Fibroblast of lung (primary cell): ENCODE data around the gene AKR1A1. TPM values are rescaled to one million over a fixed set of nuclear protein-coding genes. Genes with fewer than 3 reads are reported as not detected.

Experiments
- DNase-seq, 2 donors: peaks; one replicate each; pipeline versions ENCODE4 v3.0.0 to v3.0.0-alpha.2; 2010; ENCODE audit warnings: low read depth in 2 of 2
- H2AFZ ChIP-seq: 2 replicates; pipeline ENCODE4 v1.5.1; 2012; ENCODE audit warnings: low read length, control low read depth, inconsistent platforms
- H3K27ac ChIP-seq: 2 replicates; pipeline ENCODE4 v1.5.1; 2011; ENCODE audit warnings: low read length, control low read depth; ENCODE audit not compliant: insufficient read depth
- H3K27me3 ChIP-seq: 2 replicates; pipeline ENCODE4 v1.5.1; 2011; ENCODE audit warnings: mild to moderate bottlenecking, low read length; ENCODE audit not compliant: control insufficient read depth, insufficient read depth
- H3K36me3 ChIP-seq: 2 replicates; pipeline ENCODE4 v1.5.1; 2011; ENCODE audit warnings: low read length; ENCODE audit not compliant: control insufficient read depth, insufficient read depth
- H3K4me1 ChIP-seq: 2 replicates; pipeline ENCODE4 v1.5.1; 2011; ENCODE audit warnings: low read length; ENCODE audit not compliant: control insufficient read depth, insufficient read depth; ENCODE audit errors: extremely low read depth
- H3K4me2 ChIP-seq: 2 replicates; pipeline ENCODE4 v1.5.1; 2011; ENCODE audit warnings: low read length, control low read depth; ENCODE audit not compliant: insufficient read depth; ENCODE audit errors: extremely low read depth
- H3K4me3 ChIP-seq, 4 experiments: fragments of 200-600 bp in 1 of 4; sonication (generic) in 1 of 4; replicated peaks in 1 of 4; 2 replicates each; pipeline ENCODE4 v1.5.1; 2011 to 2016; ENCODE audit warnings: low read length in 4 of 4, low read depth in 3 of 4, mild to moderate bottlenecking in 3 of 4, control low read depth in 2 of 4, inconsistent platforms in 1 of 4, mixed read lengths in 1 of 4; ENCODE audit not compliant: insufficient read depth in 1 of 4; ENCODE audit errors: control extremely low read depth in 1 of 4
- H3K79me2 ChIP-seq: 2 replicates; pipeline ENCODE4 v1.5.1; 2012; ENCODE audit warnings: mild to moderate bottlenecking, low read length, inconsistent platforms; ENCODE audit not compliant: control insufficient read depth, insufficient read depth
- H3K9ac ChIP-seq: 2 replicates; pipeline ENCODE4 v1.5.1; 2011; ENCODE audit warnings: mild to moderate bottlenecking, low read length, control low read depth; ENCODE audit not compliant: insufficient read depth
- H3K9me3 ChIP-seq: 2 replicates; pipeline ENCODE4 v1.5.1; 2012; ENCODE audit warnings: low read depth, low read length; ENCODE audit not compliant: control insufficient read depth, insufficient read depth
- H4K20me1 ChIP-seq: 2 replicates; pipeline ENCODE4 v1.5.1; 2011; ENCODE audit warnings: low read length; ENCODE audit not compliant: control insufficient read depth, insufficient read depth; ENCODE audit errors: extremely low read depth
- EZH2 ChIP-seq: IDR thresholded peaks from 2 replicates; pipeline ENCODE4 v1.5.1; 2012; ENCODE audit warnings: low read length, control low read depth, mild to moderate bottlenecking; ENCODE audit errors: missing control alignments
- polyA plus RNA-seq, 2 donors: library from polyadenylated mRNA; depleted of rRNA in 1 of 2; stranded (reverse) in 1 of 2; unstranded in 1 of 2; fragments of >200 nt; gene quantifications; 2 replicates each; pipeline ENCODE4 v1.2.1, GENCODE V29; 2011 to 2012; ENCODE audit warnings: missing spikeins in 1 of 2
- total RNA-seq: library from RNA; depleted of rRNA; stranded (reverse); fragments of >200 nt; gene quantifications from 2 replicates; pipeline ENCODE4 v1.2.1, GENCODE V29; 2014
- TF ChIP-seq, protein P1 (sequence below), 2 donors: IDR thresholded peaks in 1 of 2; conservative IDR thresholded peaks in 1 of 2; 1 replicate in 1 of 2; 2 replicates in 1 of 2; pipeline ENCODE4 v1.5.1; 2011 to 2012; ENCODE audit warnings: low read length in 2 of 2, control low read depth in 1 of 2, inconsistent platforms in 1 of 2, low read depth in 1 of 2, mild to moderate bottlenecking in 1 of 2

Gene AKR1A1
- total and polyA plus RNA-seq, 2 donors (not counting 1 experiment from before 2014, with no cell fraction given) = 110 TPM

DNA sequence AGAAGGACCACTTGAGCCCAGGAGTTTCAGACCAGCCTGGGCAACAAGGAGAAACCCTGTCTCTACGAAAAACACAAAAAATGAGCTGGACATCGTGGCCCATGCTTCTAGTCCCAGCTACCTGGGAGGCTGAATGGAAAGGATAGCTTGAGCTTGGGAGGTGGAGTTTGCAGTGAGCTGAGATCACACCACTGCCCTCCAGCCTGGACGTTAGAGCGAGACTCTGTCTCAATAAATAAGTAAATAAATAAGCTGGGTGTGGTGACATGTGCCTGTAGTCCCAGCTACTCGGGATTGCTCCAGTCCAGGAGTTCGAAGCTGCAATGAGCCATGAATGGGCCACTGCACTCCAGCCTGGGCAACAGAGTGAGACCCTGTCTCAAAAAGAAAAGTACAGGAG is 3.6 kb downstream of the AKR1A1 start:
- Histone ChIP-seq H3K9me3 (no peaks in the 10 kb centered on the region), H2AFZ (no peak overlapping the region), H3K4me2 (no peak overlapping the region), H3K27me3 (no peaks in the 10 kb centered on the region), H4K20me1 (no peaks in the 10 kb centered on the region), H3K4me3 (no peak overlapping the region), H3K27ac (no peak overlapping the region), H3K4me1 (peaks cover 3% of the 10 kb centered on the region), H3K79me2 (peaks cover 14% of the 10 kb centered on the region), H3K9ac (no peak overlapping the region), H3K36me3 (no peaks in the 10 kb centered on the region)
- no peak for DNase-seq
- no peak for TF ChIP-seq EZH2
- TF ChIP-seq, protein P1, sequence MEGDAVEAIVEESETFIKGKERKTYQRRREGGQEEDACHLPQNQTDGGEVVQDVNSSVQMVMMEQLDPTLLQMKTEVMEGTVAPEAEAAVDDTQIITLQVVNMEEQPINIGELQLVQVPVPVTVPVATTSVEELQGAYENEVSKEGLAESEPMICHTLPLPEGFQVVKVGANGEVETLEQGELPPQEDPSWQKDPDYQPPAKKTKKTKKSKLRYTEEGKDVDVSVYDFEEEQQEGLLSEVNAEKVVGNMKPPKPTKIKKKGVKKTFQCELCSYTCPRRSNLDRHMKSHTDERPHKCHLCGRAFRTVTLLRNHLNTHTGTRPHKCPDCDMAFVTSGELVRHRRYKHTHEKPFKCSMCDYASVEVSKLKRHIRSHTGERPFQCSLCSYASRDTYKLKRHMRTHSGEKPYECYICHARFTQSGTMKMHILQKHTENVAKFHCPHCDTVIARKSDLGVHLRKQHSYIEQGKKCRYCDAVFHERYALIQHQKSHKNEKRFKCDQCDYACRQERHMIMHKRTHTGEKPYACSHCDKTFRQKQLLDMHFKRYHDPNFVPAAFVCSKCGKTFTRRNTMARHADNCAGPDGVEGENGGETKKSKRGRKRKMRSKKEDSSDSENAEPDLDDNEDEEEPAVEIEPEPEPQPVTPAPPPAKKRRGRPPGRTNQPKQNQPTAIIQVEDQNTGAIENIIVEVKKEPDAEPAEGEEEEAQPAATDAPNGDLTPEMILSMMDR (conservative IDR thresholded peaks at IDR 0.05 in 1 of 2, IDR thresholded peaks at IDR 0.05 in 1 of 2; ENCODE audit: low read depth in 1 of 2, low read length in 2 of 2) = no peak

DNA sequence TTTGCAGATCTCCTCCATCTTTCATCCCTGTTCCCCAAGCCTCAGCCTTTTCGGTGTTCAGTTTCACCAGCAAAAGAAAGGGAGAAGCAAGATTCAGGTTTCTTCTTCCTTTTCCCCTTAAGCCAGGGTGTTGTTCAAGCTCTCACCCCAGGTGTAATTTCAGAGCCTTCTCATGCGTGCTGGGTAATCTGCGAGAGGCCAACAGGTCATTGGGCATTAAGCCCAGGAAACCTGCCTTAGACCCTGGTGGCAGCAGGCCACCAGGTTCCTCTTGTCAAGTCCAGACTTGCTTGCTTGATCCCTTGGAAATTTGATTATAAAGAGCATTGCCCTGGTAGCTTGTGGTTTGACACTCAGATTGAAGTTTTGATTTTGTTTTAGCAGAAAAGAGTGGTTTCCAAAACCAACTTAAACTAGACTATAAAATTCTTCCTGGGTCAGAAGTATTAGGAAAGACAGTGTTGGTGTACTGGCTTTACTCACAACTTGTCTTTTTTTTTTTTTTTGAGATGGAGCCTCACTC is 6.9 kb downstream of the AKR1A1 start:
- H4K20me1 ChIP-seq = no peaks in the 10 kb centered on the region
- H3K9me3 ChIP-seq = no peaks in the 10 kb centered on the region
- no peak for DNase-seq
- no peak overlapping the region for H3K4me3 ChIP-seq
- H3K79me2 ChIP-seq = peaks cover under 1% of the 10 kb centered on the region
- no peak overlapping the region for H3K4me2 ChIP-seq
- H3K27me3 ChIP-seq = no peaks in the 10 kb centered on the region
- no peaks in the 10 kb centered on the region for H3K4me1 ChIP-seq
- H3K9ac ChIP-seq = no peak overlapping the region
- no peak for TF ChIP-seq EZH2
- TF ChIP-seq, protein P1 (conservative IDR thresholded peaks at IDR 0.05 in 1 of 2, IDR thresholded peaks at IDR 0.05 in 1 of 2; ENCODE audit: low read depth in 1 of 2, low read length in 2 of 2) = no peak
- no peak overlapping the region for H3K27ac ChIP-seq
- no peaks in the 10 kb centered on the region for H3K36me3 ChIP-seq
- H2AFZ ChIP-seq = no peak overlapping the region

DNA sequence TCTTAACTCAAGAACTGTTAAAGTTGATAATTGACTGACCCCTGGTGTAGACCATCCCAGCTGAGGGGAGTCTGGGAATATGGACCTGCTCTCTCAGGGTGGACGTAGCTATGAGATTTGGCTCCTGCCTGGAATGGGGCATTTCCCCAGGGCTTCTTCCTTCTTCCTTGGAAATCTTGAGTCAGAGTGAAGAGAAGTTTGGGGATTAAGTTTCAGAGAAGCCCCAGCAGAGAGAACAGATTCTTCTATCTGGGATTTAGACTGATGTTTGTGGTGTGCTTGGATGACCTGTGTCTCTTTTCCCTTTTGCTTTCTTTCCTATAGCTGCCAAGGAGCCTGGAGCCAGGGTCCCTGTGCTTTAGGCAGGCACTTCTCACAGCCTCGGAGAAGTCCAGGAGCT is 13.2 kb downstream of the AKR1A1 start:
- H2AFZ ChIP-seq = no peak overlapping the region
- H3K9me3 ChIP-seq = no peaks in the 10 kb centered on the region
- H3K9ac ChIP-seq = no peak overlapping the region
- no peaks in the 10 kb centered on the region for H4K20me1 ChIP-seq
- TF ChIP-seq, protein P1 (conservative IDR thresholded peaks at IDR 0.05 in 1 of 2, IDR thresholded peaks at IDR 0.05 in 1 of 2; ENCODE audit: low read depth in 1 of 2, low read length in 2 of 2) = no peak
- TF ChIP-seq EZH2 = no peak
- no peak for DNase-seq
- H3K27ac ChIP-seq = no peak overlapping the region
- H3K36me3 ChIP-seq = peaks cover 3% of the 10 kb centered on the region
- H3K4me2 ChIP-seq = no peak overlapping the region
- H3K4me3 ChIP-seq = no peak overlapping the region
- no peaks in the 10 kb centered on the region for H3K79me2 ChIP-seq
- no peaks in the 10 kb centered on the region for H3K4me1 ChIP-seq
- no peaks in the 10 kb centered on the region for H3K27me3 ChIP-seq
